H9 (cell line): Measurements from ENCODE around the gene FNDC3B. TPM values are rescaled to one million over a fixed set of nuclear protein-coding genes. Genes with fewer than 3 reads are reported as not detected.
A peak's percentile ranks its signal among the peaks of the same experiment; 100 is the strongest.

ENCODE experiments used
- DNase-seq: peaks from one replicate; pipeline ENCODE4 v3.0.0-alpha.2; 2017
- H2AFZ ChIP-seq: one replicate; pipeline ENCODE4 v1.6.1; 2013; ENCODE audit warnings: mild to moderate bottlenecking, low read length, control low read depth, moderate library complexity
- H2AK5ac ChIP-seq: 2 replicates; pipeline ENCODE4 v1.6.1; 2013; ENCODE audit warnings: low read length, control low read depth, mixed read lengths; ENCODE audit not compliant: insufficient read length
- H2BK120ac ChIP-seq: one replicate; pipeline ENCODE4 v1.6.1; 2013; ENCODE audit warnings: low read depth, mild to moderate bottlenecking, low read length, control low read depth, inconsistent platforms; ENCODE audit not compliant: poor library complexity, severe bottlenecking
- H2BK12ac ChIP-seq: 2 replicates; pipeline ENCODE4 v1.6.1; 2013; ENCODE audit warnings: low read length, control low read depth, mixed read lengths, low read depth; ENCODE audit not compliant: insufficient read length
- H2BK15ac ChIP-seq: 2 replicates; pipeline ENCODE4 v1.6.1; 2013; ENCODE audit warnings: low read depth, low read length, control low read depth
- H2BK20ac ChIP-seq: one replicate; pipeline ENCODE4 v1.6.1; 2013; ENCODE audit warnings: low read depth, mild to moderate bottlenecking, low read length, control low read depth, inconsistent platforms; ENCODE audit not compliant: poor library complexity, severe bottlenecking
- H2BK5ac ChIP-seq: 2 replicates; pipeline ENCODE4 v1.6.1; 2013; ENCODE audit warnings: low read length, control low read depth, mixed read lengths; ENCODE audit not compliant: insufficient read length
- H3K14ac ChIP-seq: 2 replicates; pipeline ENCODE4 v1.6.1; 2013; ENCODE audit warnings: low read length, control low read depth; ENCODE audit not compliant: insufficient read depth
- H3K18ac ChIP-seq: 2 replicates; pipeline ENCODE4 v1.6.1; 2013; ENCODE audit warnings: low read depth, mild to moderate bottlenecking, mixed read lengths, low read length, control low read depth; ENCODE audit not compliant: insufficient read length
- H3K23ac ChIP-seq: 2 replicates; pipeline ENCODE4 v1.6.1; 2013; ENCODE audit warnings: low read length, control low read depth, mixed read lengths, low read depth; ENCODE audit not compliant: insufficient read length
- H3K23me2 ChIP-seq: 2 replicates; pipeline ENCODE4 v1.6.1; 2013; ENCODE audit warnings: low read depth, mild to moderate bottlenecking, mixed read lengths, low read length, control low read depth; ENCODE audit not compliant: insufficient read length, poor library complexity, severe bottlenecking
- H3K27ac ChIP-seq: 2 replicates; pipeline ENCODE4 v1.5.1; 2013; ENCODE audit warnings: low read length, control low read depth, mixed read lengths, low read depth; ENCODE audit not compliant: insufficient read length
- H3K27me3 ChIP-seq: 2 replicates; pipeline ENCODE4 v1.6.1; 2013; ENCODE audit warnings: low read length, control low read depth, inconsistent platforms; ENCODE audit not compliant: insufficient read depth
- H3K4ac ChIP-seq: 2 replicates; pipeline ENCODE4 v1.6.1; 2013; ENCODE audit warnings: low read depth, mild to moderate bottlenecking, control low read depth, inconsistent platforms, low read length, moderate library complexity
- H3K4me1 ChIP-seq: 2 replicates; pipeline ENCODE4 v1.6.1; 2013; ENCODE audit warnings: low read length, control low read depth, inconsistent platforms; ENCODE audit not compliant: insufficient read depth
- H3K4me2 ChIP-seq: 2 replicates; pipeline ENCODE4 v1.6.1; 2013; ENCODE audit warnings: low read length, control low read depth, mixed read lengths; ENCODE audit not compliant: insufficient read length, insufficient read depth
- H3K56ac ChIP-seq: 2 replicates; pipeline ENCODE4 v1.6.1; 2013; ENCODE audit warnings: low read depth, mild to moderate bottlenecking, mixed read lengths, low read length, control low read depth; ENCODE audit not compliant: insufficient read length
- H3K79me1 ChIP-seq: 2 replicates; pipeline ENCODE4 v1.6.1; 2013; ENCODE audit warnings: low read depth, mild to moderate bottlenecking, moderate library complexity, low read length, control low read depth, inconsistent platforms; ENCODE audit not compliant: insufficient read depth, poor library complexity, severe bottlenecking
- H3K79me2 ChIP-seq: 2 replicates; pipeline ENCODE4 v1.6.1; 2013; ENCODE audit warnings: low read length, control low read depth, inconsistent platforms; ENCODE audit not compliant: insufficient read depth
- H3K9ac ChIP-seq: 2 replicates; pipeline ENCODE4 v1.6.1; 2013; ENCODE audit warnings: low read length, control low read depth, mixed read lengths; ENCODE audit not compliant: insufficient read length; ENCODE audit errors: extremely low read depth
- H3K9me3 ChIP-seq: one replicate; pipeline ENCODE4 v1.6.1; 2013; ENCODE audit warnings: low read depth, low read length, inconsistent platforms; ENCODE audit not compliant: control insufficient read depth
- H3T11ph ChIP-seq: one replicate; pipeline ENCODE4 v1.6.1; 2013; ENCODE audit warnings: mild to moderate bottlenecking, low read length, control low read depth, inconsistent platforms
- H4K20me1 ChIP-seq: one replicate; pipeline ENCODE4 v1.6.1; 2013; ENCODE audit not compliant: control insufficient read depth, insufficient read length, insufficient read depth
- H4K5ac ChIP-seq: 2 replicates; pipeline ENCODE4 v1.6.1; 2013; ENCODE audit warnings: low read depth, mild to moderate bottlenecking, mixed read lengths, low read length, control low read depth; ENCODE audit not compliant: insufficient read length
- H4K8ac ChIP-seq: replicated peaks from 2 replicates; pipeline ENCODE4 v1.6.1; 2013; ENCODE audit warnings: low read length, control low read depth, mixed read lengths, low read depth; ENCODE audit not compliant: insufficient read length
- H4K91ac ChIP-seq: 2 replicates; pipeline ENCODE4 v1.6.1; 2013; ENCODE audit warnings: low read depth, mild to moderate bottlenecking, moderate library complexity, mixed read lengths, low read length, control low read depth; ENCODE audit not compliant: insufficient read length
- H3K27ac Mint-ChIP-seq, 3 experiments: 2 replicates in 2 of 3; 3 replicates in 1 of 3; pipeline ENCODE4 v1.8.0; 2020 to 2021; ENCODE audit warnings: mixed read lengths in 3 of 3, mild to moderate bottlenecking in 1 of 3, moderate library complexity in 1 of 3
- H3K27me3 Mint-ChIP-seq: 2 replicates; pipeline ENCODE4 v1.8.0; 2021; ENCODE audit warnings: low read depth, mild to moderate bottlenecking, moderate library complexity, mixed read lengths
- H3K36me3 Mint-ChIP-seq, 3 experiments: 2 replicates in 2 of 3; 3 replicates in 1 of 3; pipeline ENCODE4 v1.8.0; 2020 to 2021; ENCODE audit warnings: low read depth in 3 of 3, mixed read lengths in 3 of 3; ENCODE audit not compliant: insufficient read depth in 1 of 3
- H3K4me1 Mint-ChIP-seq, 2 experiments: 2 replicates each; pipeline ENCODE4 v1.8.0; 2020; ENCODE audit warnings: mixed read lengths in 2 of 2
- H3K4me3 Mint-ChIP-seq, 2 experiments: 2 replicates in 1 of 2; 3 replicates in 1 of 2; pipeline ENCODE4 v1.8.0; 2020 to 2021; ENCODE audit warnings: mild to moderate bottlenecking in 2 of 2, mixed read lengths in 2 of 2, moderate library complexity in 1 of 2
- H3K9me3 Mint-ChIP-seq, 2 experiments: 2 replicates in 1 of 2; 3 replicates in 1 of 2; pipeline ENCODE4 v1.8.0; 2020; ENCODE audit warnings: mild to moderate bottlenecking in 2 of 2, mixed read lengths in 2 of 2, moderate library complexity in 1 of 2
- CTCF ChIP-seq: fragments of 200-600 bp; sonication (generic); conservative IDR thresholded peaks from 3 replicates; pipeline ENCODE4 v1.8.0; 2021; ENCODE audit warnings: antibody characterized with exemption, mild to moderate bottlenecking
- WGBS: extraction: QIAGEN DNeasy Blood & Tissue Kit; methylation state at CpG from one replicate; pipeline ENCODE4 v1.1.7; 2013; ENCODE audit warnings: missing lambda C conversion rate, low lambda C conversion rate, mixed read lengths; ENCODE audit not compliant: insufficient read length; ENCODE audit errors: extremely low coverage; 5-methylcytosine and 5-hydroxymethylcytosine counted together
- total RNA-seq: library from RNA; stranded (reverse); gene quantifications from 2 replicates; pipeline ENCODE4 v1.2.1, GENCODE V29; 2021

FNDC3B gene
- total RNA-seq, 1 experiment from 2014 or later = 43.8 TPM

GRCh38 chr3:172166261-172166660, 126.9 kb downstream of the FNDC3B start:
- no peak overlapping the region for H4K5ac ChIP-seq
- H3K23ac ChIP-seq = no peak overlapping the region
- H3K4me1 ChIP-seq = peaks cover 5% of the 10 kb centered on the region
- no peaks in the 10 kb centered on the region; the same call in 1 of the 2 replicates for H3K79me2 ChIP-seq
- WGBS = no CpG with 5 or more reads among the region's 6 CpGs
- no peak overlapping the region for H3K9ac ChIP-seq
- no peak overlapping the region for H3K4me3 Mint-ChIP-seq
- no peaks in the 10 kb centered on the region for H4K20me1 ChIP-seq
- no peak for DNase-seq
- H2BK120ac ChIP-seq = no peak overlapping the region
- H3K27ac ChIP-seq = no peak overlapping the region
- H3K36me3 Mint-ChIP-seq = peaks cover 0 to 4% (median 0%) of the 10 kb centered on the region in 3 experiments; a peak in 2 of 7 replicates
- H3K4me1 Mint-ChIP-seq = peaks cover 36 to 43% of the 10 kb centered on the region in 2 experiments
- H3K27me3 Mint-ChIP-seq = no peaks in the 10 kb centered on the region
- H3K56ac ChIP-seq = no peak overlapping the region
- no peaks in the 10 kb centered on the region for H3K27me3 ChIP-seq
- H3K9me3 ChIP-seq = no peaks in the 10 kb centered on the region
- peak overlapping the region in 2 of 3 experiments; percentile 10 to 49; a peak in 2 of 7 replicates for H3K27ac Mint-ChIP-seq
- no peak overlapping the region for H4K8ac ChIP-seq
- peak overlapping the region; percentile 42 for H3K18ac ChIP-seq
- H3K79me1 ChIP-seq = peaks cover 6% of the 10 kb centered on the region
- peak overlapping the region; percentile 26 for H3T11ph ChIP-seq
- H3K9me3 Mint-ChIP-seq = no peaks in the 10 kb centered on the region
- no peak overlapping the region for H2AFZ ChIP-seq
- H3K4me2 ChIP-seq = no peak overlapping the region
- H3K14ac ChIP-seq = no peak overlapping the region; the same call in 1 of the 2 replicates
- no peak overlapping the region for H3K4ac ChIP-seq
- no peak overlapping the region for H4K91ac ChIP-seq
- H2BK5ac ChIP-seq = no peak overlapping the region
- H2BK20ac ChIP-seq = no peak overlapping the region
- no peak for TF ChIP-seq CTCF
- H2AK5ac ChIP-seq = no peak overlapping the region
- H2BK12ac ChIP-seq = no peak overlapping the region
- H3K23me2 ChIP-seq = no peaks in the 10 kb centered on the region
- no peak overlapping the region for H2BK15ac ChIP-seq
